HUDEP-2 (cell line): Measurements from ENCODE around the gene SH2B2.
"Not testable (repeated sequence)": the region's sequence is repeated elsewhere in the genome, so short reads cannot be mapped to it uniquely, and the experiment has no call there.

Experiments used
- DNase-seq, 76 experiments: peaks; one replicate each; lab custom pipeline; 2025; ENCODE audit not compliant: unreplicated experiment in 76 of 76; lab: John Stamatoyannopoulos, UW

SH2B2 gene

GRCh38 chr7:102327183-102327582, 40.5 kb downstream of the SH2B2 start:
- not testable (repeated sequence) for DNase-seq

- DNase-seq = not testable (repeated sequence)
Observed at GRCh38 chr7:102328863-102329262, 42.2 kb downstream of the SH2B2 start.

- DNase-seq = not testable (repeated sequence)
Observed at GRCh38 chr7:102329366-102329765, 42.7 kb downstream of the SH2B2 start.

- not testable (repeated sequence) for DNase-seq
Observed at GRCh38 chr7:102330666-102331460, 44.2 kb downstream of the SH2B2 start.

GRCh38 chr7:102335574-102335973, 48.9 kb downstream of the SH2B2 start:
- not testable (repeated sequence) for DNase-seq

GRCh38 chr7:102337002-102337401, 50.3 kb downstream of the SH2B2 start:
- not testable (repeated sequence) for DNase-seq

DNA sequence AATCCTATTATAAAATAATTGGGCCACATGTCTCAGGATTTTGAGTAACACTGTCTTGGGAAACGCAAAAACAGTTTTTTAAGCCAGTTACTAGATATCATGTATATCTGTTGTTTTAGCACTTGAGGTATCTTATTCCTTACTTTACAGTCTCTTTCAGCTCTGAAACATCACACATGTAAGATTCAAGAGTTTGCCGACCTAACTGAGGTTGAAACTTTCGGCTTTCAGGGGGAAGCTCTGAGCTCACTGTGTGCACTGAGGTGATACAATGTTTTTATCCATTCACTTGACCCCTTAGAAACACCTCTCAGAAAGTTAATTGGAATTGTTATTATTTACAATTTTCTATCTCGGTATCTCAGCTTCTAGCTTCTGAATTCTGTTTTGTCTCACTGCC, 50.8 kb downstream of the SH2B2 start:
- DNase-seq = not testable (repeated sequence)

DNA sequence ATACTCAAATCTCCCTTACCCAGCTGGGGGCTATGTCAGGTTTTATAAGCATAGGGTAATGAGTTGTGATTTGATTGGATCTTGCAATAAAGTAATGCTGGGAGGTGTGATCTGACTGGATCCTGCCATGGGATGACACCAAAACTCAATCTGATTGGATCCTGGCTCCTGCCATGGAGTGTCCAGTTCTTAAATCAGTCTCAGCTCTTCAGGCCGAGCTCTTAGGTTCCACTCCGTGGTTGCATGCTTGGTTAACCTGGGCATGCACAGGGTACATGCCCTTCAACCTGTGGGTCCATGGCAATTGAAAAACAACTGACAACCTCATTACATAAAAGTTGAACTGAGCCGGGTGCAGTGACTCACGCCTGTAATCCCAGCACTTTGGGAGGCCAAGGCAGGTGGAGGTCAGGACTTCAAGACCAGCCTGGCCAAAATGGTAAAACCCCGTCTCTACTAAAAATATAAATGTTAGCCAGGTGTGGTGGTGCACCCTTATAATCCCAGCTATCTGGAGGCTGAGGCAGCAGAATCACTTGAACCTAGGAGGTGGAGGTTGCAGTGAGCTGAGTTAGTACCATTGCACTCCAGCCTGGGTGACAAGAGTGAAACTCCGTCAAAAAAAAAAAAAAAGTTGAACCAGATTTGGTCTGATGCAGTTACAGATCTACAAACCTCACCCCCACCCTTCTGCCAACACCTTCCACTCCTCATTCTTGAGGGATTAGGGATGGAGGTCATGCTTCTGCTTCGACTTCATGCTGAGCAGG, 54.1 kb downstream of the SH2B2 start:
- not testable (repeated sequence) for DNase-seq

- not testable (repeated sequence) for DNase-seq
Observed at GRCh38 chr7:102346983-102347382, 60.3 kb downstream of the SH2B2 start.

GRCh38 chr7:102356344-102356743, 69.7 kb downstream of the SH2B2 start, which contains the start of gene SPDYE6:
Gene SPDYE6, minus strand, starts transcription at chr7:102356444. Its CDS starts 421 bp downstream, at chr7:102356023.
- not testable (repeated sequence) for DNase-seq

GRCh38 chr7:102363549-102364393, 77.1 kb downstream of the SH2B2 start:
- DNase-seq = peak in 74 of 76 experiments; percentile 61 to 98 (median 93)

GRCh38 chr7:102364394-102364886, 77.8 kb downstream of the SH2B2 start:
- DNase-seq = peak in 4 of 76 experiments; percentile 1 to 5 (median 4)

- not testable (repeated sequence) for DNase-seq
Observed at GRCh38 chr7:102365390-102365789, 78.7 kb downstream of the SH2B2 start.

GRCh38 chr7:102370038-102370437, 83.4 kb downstream of the SH2B2 start:
- DNase-seq = not testable (repeated sequence)
